Measurements from ENCODE around the gene LYZL4.

Gene LYZL4, protein sequence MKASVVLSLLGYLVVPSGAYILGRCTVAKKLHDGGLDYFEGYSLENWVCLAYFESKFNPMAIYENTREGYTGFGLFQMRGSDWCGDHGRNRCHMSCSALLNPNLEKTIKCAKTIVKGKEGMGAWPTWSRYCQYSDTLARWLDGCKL

DNA sequence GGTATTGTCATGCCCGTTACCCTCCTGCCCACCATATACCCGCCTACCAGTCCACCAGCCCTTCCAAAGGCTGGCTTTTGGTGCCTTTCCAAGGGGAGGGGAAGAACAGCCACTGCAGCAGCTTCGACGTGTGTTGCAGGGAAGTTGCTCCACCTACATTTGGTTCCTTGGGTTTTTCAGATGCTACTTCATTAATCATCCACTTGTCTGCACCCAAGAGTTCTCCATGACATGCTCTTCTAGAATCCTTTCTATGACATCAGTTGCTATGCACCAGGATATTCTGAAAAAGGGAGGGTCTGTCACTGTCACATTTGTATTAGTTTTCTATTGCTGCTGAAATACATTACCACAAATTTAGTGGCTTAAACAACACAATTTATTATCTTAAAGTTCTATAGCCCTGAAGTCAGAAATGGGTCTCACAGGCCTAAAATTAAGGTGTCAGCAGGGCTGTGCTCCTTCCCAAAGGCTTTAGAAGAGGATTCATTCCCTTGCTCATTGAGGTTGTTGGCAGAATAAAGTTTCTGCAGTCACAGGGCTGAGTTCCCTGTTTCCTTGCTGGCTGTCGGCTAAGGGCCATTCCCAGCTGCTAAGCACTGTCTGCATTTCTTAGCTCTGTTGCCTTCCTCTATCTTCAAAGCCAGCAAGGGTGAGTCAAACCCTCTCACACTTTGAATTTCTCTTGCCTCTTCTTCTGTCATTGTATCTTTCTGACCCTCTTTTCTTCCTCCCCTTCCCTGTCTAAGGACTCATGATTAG lies at the start of gene LYZL4:
LYZL4 (minus strand) TSS at position 241 of the 762 bp plus-strand sequence. CDS start 3,359 bp downstream, outside the sequence.
- no peak for DNase-seq

DNA sequence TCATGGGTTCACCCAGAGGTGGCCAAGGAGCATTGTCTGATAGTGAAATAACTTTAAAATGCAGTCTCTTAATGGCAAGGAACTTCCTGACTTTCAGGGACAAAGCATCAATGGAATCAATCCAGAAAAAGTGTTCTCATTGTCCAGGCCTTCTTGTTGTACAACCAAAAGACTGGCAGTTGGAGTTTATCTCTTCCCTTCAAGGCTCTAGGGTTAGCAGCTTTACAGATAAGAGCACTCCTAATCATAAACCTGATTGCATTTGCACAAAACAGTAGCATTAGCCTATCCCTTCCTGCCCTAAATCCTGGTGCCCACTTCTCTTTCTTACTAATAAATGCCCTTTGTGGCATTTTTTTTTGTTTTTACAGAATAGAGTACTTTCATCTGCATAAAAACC lies 48.7 kb upstream of the LYZL4 start:
- DNase-seq: no peak

DNA sequence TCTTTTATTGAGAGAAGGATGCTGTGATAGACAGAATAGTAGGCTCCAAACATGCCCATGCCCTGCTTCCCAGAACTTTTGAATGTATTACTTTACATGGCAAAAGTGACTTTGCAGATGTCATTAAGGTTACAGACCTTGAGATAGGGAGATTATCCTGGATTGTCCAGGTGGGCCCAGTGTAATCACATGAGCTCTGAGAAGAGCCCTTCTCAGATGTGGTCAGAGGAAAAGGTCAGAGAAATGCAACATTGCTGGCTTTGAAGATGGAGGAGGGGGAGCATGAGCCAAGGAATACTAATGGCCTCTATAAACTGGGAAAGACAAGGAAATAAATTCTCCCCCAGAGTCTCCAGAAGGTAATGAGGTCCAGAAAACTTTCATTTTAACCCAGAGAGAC lies 45.8 kb upstream of the LYZL4 start:
- DNase-seq: no peak

DNA sequence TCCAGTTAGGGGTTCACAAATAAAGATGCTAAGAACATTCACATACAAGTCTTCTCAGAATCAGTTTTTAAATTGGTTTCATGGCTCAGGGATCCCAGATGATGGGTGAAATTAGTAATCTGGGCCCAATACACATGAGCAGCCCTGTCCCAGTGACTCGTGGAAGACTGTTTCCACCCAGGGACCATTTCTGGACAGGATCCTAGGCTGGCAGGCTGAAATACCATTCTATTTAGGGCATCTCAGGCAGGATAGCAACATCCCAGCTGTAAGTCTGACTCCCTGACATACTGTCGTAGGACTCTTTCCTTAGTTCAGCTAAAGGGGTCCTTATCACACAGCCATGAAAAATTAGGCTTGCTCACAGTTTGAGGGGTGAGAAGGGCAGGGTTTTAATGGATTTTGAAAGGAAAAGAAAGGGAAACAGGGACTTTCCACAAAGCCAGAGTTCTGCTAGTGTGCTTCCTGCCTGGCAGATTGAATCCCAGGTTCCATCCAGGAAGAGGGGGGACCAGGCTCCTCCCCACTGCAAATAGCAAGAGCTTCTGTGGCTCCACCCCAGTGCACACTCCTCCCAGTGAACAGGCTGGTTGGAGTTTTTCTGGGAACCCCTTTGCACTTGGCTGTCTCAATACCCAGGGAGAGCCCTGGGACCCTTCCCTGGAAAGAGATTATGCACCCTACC lies 41.3 kb upstream of the LYZL4 start:
- DNase-seq: no peak

DNA sequence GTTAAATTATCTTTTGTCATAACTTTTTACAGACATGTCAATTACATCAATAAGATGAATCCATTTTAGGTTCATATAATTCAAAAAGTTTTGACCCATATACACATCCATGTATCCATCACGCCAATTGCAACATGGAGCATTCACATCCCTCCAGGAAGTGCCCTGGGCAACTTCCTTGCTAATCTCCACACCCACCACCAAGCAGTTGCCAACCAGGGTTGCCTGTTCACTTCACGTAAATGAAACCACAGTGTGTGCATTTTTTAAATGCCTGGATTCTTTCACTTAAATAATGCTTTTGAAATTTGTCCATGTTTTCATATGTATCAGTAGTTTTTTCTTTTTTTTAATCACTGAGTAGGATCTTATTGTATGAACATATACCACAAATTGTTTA lies 40.7 kb upstream of the LYZL4 start:
- DNase-seq: no peak

DNA sequence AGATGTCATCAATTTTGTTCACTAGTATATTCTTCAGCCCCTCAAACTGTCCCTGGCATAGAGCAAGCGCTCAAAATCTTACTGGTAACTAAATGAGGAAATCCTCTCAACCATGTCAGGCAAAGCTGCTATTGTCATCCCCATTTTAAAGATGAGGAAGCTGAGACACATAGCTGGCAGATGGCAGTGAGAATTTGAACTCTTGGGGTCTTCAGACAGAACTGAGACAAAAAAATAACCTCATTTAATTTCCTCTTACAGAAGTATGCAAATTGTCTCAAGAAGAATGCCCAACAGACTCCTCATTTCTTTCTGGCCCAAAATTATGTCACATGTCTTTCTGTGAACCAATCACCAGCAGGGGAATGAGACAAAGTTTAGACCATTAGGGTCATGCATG lies 40.2 kb upstream of the LYZL4 start:
- no peak for DNase-seq

DNA sequence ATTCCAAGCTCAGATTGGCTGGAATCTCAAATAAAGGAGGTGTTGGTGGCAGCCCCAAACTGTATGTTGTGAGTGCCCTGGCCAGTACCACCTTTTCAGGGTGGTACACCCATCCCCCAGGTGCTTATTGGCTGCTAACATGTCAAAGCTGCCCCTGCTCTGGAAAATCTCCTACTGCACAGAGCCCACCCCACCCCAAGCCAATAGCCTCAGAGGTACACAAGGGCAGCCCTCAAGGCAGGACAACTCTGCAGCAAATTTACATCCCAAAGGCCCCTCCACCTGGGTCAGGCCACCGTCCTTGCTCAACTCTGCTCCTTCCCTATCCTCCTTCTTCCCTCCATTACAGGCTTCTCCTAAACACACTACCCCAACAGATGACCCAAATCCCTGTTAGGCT lies 37.1 kb upstream of the LYZL4 start:
- DNase-seq: no peak

DNA sequence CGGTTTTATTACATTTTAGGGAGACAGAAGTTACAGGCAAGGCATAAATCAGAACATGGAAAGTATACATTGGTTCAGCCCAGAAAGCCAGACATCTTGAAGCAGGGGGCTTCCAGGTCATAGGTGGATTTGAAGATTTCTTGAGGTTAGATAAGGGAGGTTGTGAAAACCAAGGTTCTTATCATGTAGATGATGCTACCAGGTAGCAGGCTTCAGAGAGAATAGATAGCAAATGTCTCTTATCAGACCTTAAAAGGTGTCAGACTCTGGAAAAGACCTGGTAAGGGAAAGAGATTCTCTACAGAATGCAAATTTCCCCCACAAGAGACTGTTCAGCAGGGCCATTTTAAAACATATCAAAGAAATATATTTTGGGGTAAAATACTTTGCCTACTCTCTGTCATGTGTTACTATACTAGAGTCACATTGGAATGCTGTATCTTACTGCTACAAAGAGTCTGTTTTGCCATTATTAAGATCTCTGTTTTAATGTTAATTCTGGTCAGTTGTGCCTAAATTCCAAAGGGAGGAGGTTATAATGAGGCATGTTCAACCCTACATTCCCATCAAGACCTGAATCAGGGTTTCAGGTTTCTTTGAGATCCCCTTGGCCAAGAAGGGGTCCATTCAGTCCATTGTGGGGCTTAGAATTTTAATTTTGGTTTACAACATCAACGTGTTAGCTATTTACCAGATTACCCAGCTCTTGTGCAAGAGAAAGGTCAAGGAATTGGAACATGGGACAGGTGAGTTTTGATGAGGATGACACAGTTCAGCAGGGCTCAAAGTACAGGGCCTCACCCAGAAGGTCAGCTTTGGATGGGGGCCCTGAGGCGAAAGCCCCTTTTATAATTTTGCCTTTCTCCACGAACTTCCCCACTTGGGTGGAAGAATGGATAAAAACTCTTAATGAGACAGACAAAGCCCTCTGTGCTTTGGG lies 36.0 kb upstream of the LYZL4 start:
- DNase-seq: no peak

DNA sequence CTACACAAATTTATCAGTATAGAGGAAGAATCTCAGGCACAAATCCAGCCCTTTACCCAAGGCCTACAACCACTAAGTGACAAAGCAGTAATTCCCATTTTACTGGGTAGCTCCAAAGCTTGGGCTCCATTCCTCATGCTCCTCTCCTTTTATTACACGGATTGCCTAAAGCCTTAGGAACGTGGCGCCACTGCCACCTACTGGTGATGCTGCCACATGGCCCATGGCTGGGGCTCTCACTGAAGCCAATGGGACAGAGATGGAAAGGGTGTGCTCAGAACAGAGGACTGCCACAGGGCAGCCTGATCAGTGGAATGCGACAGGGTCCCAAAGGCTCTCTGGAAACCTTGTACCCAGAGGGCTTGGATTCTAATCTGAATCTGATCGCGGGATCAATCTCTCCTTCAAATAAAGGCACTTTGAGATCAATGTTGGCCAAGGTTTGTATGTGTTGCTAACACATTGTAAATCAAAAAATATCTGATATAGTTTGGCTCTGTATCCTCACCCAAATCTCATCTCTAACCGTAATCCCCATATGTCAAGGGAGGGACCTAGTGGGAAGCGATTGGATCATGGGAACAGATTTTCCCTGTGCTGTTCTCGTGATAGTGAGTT lies 33.5 kb upstream of the LYZL4 start:
- peak; percentile 82 for DNase-seq

DNA sequence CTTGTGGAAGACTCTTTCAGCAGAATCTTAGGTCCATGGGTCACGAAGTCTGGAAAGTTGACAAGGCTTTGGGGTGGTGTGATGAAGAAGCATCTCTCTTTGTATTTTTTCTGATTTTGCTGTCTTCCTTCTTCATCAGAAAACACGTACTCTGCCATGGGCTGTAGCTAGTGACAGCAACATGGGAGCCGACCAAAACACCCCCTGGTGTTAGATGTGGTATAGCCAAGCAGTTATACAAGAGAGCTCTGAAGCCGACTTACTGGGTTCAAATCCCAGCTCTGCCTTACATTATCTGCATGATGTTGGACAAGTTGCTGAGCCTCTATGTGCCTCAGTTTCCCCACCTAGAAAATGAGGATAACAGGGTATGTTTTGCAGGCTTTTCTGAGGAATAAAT lies 32.9 kb upstream of the LYZL4 start:
- no peak for DNase-seq

DNA sequence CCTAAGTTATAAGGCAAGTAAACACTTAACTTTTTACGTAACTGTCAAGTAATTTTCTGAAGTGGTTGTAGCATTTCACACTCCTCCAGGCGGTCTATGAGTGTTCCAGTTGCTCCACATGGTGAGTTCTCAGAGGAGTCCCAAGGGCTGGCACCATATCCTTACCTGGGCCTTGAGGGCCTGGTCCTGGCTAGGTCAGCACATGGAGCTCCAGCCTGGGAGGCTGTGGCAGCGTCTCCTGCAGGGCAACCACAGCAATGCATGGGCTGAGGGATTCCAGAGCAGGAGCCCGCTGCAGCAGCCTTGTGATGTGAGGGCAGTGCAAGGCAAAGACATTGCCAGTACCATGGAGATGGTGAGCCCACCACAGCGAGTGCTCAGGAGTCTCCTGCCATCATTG lies 32.2 kb upstream of the LYZL4 start:
- no peak for DNase-seq

DNA sequence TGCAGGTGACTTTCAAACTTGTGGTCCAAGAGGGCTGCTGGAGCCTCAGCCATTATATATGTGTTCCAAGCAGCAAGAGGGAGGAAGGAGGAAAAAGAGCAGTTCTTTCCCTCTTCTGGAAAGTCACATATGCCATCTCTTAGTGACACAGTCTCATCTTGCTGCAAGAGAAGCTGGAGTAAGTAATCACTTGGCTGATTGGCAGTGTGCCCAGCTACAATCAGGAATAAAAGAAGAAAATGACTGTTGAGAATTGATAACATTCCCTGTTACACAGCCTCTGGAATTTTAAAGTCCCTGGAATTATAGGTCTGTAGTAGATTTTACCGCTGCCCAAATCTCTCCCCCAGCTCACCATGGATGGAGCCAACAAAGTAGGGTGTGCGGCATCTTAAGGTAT lies 31.4 kb upstream of the LYZL4 start:
- no peak for DNase-seq

DNA sequence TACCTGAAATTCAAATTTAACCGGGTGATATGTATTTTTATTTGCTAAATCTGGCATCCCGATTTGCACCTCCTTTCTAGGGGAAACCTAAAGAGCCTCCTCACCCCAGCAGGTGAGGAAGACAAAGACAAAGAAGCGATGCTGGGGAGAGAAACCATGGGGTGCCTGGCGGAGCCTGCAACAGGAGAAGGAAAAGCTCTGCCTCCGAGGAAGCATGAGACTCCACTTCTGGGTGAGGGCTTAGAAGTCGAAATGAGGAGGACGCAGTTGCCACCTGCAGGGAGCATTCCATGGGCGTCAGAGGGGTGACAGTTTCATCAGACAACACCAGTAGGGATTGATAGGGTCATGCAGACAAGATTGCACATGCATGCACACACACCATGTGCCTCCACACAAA lies 30.5 kb upstream of the LYZL4 start:
- DNase-seq: no peak

DNA sequence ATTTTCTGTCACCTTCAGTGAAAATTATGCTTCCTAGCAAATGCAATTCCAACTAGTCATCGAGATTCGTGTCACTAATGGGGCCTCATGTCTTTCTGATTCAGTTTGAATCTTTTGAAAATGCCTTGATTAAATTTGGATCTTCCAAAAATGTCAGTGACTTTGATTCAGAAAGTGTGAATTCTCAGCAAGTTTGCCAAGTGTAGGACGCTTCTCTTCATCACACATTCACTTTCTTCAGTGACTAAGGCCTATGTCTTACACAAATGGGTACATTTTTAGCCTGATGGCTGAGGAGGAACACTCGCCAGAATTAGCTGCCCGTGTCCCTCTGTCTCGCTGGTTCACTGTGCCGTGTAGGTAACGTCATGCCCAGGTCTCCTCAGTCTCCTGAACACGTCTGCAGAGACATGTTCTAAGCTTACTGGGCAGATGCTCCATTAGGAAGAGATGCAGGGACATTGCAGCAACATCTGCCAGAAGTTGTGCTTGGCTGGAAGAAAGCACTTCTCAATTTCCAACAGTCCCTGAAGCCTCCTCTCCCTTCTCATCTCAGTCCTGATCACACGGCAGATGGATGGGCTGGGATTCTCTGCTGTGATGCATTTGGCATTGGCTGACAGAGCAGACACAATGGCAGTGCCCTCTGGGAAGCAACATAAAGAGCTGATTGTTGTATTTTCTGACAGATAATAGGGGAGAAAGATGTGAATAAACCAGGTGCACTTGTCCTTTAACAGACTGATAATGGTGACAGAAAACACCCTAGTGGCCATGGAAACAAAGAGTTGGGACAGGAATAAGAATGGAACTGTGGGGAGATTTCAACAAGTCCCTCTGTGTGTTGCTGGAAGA lies 29.1 kb upstream of the LYZL4 start:
- DNase-seq: no peak

DNA sequence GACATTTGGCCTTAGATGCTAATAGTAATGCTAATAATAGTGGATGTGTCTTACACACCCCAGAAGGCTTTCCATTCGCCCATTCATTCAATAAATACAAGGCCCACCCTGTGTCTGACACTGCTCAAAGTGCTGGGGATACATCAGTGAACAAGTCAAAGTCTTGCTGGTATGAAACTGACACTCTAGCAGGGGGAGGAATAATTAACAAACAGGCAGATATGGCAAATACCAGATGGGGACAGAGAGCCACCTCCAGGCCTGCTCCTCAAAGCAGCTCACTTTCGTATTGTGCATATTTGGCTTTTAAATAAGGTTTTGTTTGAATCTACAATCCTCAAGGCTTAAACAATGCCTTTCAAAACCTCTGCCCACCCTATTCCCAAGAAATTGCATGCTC lies 28.3 kb upstream of the LYZL4 start:
- no peak for DNase-seq

DNA sequence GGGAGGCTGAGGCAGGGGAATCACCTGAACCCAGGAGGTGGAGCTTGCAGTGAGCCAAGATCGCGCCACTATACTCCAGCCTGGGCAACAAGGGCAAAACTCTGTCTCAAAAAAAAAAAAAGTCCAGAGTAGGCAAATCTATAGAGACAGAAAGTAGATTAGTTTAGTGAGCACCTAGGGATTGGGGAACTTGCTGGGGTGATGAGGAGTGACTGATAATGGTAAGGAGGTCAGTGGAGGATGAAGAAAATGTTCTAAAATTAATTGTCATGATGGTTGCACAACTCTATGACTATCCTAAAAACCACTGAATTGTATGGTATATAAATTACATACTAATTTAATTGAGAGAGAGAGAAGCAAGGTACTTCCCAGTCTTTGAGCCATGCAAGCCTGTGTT lies 27.8 kb upstream of the LYZL4 start:
- no peak for DNase-seq

DNA sequence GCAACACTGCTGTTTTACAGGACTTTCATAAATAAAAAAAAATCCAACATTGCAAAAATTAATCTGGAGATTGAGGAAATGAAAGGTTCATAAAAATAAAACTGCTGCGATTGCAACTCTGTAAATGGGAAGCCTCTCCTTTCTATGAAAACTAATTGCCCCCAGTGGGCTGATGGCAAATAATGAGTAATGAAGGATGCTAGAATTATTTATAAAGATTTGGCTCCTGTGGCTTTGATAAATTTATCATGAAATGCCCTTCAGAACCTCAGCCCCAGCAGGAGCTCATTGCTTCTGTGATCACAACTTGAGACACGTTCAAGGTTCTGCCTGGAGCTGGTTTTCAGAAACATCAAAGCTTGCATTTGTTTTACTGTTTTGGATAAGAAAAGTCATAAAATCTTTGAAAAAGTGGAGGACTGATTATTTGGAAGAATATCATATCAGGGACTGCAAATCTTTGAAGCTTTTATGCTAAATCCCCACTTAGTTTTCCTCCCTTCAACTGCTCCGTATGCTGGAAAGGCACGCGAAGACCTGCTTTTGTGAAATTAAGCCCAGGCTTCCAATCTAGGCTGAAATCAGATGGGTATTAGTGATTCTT lies 24.5 kb upstream of the LYZL4 start:
- DNase-seq: no peak

DNA sequence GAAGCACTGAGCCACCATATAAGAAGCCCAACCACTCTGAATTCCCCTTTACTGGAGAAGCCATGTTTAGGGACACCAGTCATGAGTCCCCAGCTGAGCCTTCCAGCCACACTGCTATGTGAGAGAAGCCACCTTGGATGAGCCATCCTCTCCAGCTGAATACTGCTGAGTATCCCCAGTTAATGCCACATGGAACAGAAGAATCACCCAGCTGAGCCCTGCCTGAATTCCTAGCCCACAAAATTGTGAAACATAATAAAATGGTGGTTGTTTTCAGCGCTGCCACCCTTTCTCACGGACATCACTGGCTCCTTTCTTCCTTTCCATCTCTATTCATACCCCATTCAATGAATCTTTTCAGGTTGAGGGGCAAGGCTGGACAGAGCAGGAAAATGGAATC lies 22.1 kb upstream of the LYZL4 start:
- DNase-seq: no peak

DNA sequence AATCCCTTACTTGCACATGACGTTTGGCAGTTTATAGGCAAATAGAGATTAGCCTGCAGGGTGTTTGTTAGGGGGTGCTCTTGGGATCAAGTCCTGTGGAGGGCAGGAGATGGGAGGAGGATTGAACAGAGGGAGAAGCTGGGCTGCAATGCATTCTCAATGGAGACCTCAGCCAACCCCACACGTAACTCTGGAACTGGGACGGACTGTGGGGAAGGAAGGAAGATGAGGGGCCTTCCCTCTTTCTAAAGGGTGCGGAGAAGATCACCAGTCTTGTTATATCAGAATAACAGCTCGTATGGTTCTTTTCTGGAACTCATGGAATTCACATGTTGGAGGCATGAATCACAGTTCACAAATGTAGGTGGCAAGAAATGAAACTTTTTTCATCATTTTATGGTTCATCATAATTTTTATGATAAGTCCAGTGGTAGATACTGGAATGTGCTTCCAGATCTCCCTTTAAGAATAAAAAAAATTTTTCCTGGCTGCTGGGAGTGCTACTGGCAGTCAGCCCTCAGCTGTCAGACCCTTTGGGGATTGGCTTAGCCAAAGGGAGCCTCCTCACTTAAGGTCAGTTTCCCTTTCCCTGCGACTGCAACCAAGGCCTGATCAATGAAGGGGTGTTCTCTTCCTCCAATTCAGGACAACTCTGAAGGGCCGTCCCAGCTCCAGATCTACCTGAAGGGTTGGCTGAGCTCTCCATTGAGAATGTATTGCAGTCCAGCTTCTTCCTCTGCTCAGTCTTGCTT lies 20.5 kb upstream of the LYZL4 start:
- DNase-seq: no peak

DNA sequence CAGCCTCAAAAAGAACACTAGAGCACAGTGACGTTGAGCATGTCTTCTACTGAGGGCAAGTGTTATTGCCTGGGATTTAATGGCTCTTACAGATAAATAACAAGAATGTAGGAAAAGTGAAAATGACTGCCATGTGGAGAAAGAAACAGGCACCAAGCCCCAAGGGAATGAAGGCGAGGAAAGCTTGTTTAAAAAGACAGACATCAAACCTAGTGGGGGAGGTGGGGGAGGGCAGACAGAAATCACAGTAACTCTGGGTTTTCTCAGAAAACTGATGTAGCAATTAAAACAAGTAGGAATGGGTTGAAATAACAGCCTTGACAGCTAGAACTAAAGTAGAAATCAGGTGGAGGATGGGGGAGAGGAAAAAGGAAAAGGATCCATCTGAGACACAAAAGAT lies 18.4 kb upstream of the LYZL4 start:
- no peak for DNase-seq

Data from activated CD4-positive, CD25-positive, alpha-beta regulatory T cell treated with anti-CD3 and anti-CD28 coated beads, Interleukin-2, amount 50 U/mL, for 72 hours (primary cell).